ENCODE results near the gene GPX3. TPM values are rescaled to one million over a fixed set of nuclear protein-coding genes. Genes with fewer than 3 reads are reported as not detected.

GPX3 gene
- total and polyA plus RNA-seq, 2 of the 13 experiments (the other 11 are each of a cell fraction or from before 2014, with no cell fraction given) = 33.8 to 1,892 TPM

GRCh38 chr5:151074557-151074956, 54.2 kb downstream of the GPX3 start:
- Histone ChIP-seq H3K36me3 (replicated peaks in 1 of 2; ENCODE audit: control insufficient read depth in 1 of 2, insufficient read depth in 2 of 2, low read length in 2 of 2) (peaks cover 8 to 30% of the 10 kb centered on the region in 2 experiments), H3K4me2 (ENCODE audit: low read depth, low read length) (no peak overlapping the region), H2AFZ (ENCODE audit: low read length) (no peak overlapping the region), H3K4me1 (ENCODE audit: insufficient read depth, low read length) (peaks cover 60% of the 10 kb centered on the region), H3K27me3 (ENCODE audit: control insufficient read depth in 1 of 2, insufficient read depth in 2 of 2, low read length in 2 of 2) (no peaks in the 10 kb centered on the region), H4K20me1 (ENCODE audit: insufficient read depth, low read length) (peaks cover 52% of the 10 kb centered on the region), H3K4me3 (replicated peaks in 1 of 3; ENCODE audit: insufficient read depth in 1 of 3, low read depth in 2 of 3, low read length in 3 of 3) (no peak overlapping the region), H3K9me3 (ENCODE audit: low read length) (no peaks in the 10 kb centered on the region), H3K79me2 (ENCODE audit: insufficient read depth, low read length) (peaks cover 95% of the 10 kb centered on the region), H3K27ac (ENCODE audit: extremely low read length, insufficient read depth, low read length) (no peak overlapping the region), H3K9ac (ENCODE audit: insufficient read depth, low read depth, low read length) (no peak overlapping the region)
- ATAC-seq (no peak), DNase-seq (ENCODE audit: low spot score) (no peak), FAIRE-seq (no peak)
- in situ Hi-C loops (cut with HindIII; ENCODE audit: extremely low pct_ligation_motif_present, low pct_unique_long_range_greater_than_20kb) = no loop called here
- CTCF ChIA-PET (ENCODE audit: low intra/inter-chr PET ratio, low total read pairs) = no interaction called here
- POLR2A ChIA-PET = no interaction called here
- 100% methylated on average over 2 of the region's 2 CpGs for WGBS (ENCODE audit: low lambda C conversion rate)
- intact Hi-C loops (cut with micrococcal nuclease; ENCODE audit: unreplicated experiment) = no loop called here
- no TSS peak for BruUV-seq (replicated peaks)
- TF ChIP-seq TCF7L2 (IDR thresholded peaks at IDR 0.05; ENCODE audit: low read depth, low read length) (no peak), SP1 (IDR thresholded peaks at IDR 0.05) (no peak), SP1 (CRISPR knock-in tag; IDR thresholded peaks at IDR 0.05) (no peak), TFDP1 (CRISPR knock-in tag; IDR thresholded peaks at IDR 0.05; ENCODE audit: borderline replicate concordance) (no peak), MATR3 (CRISPR knock-in tag; IDR thresholded peaks at IDR 0.05) (no peak), ZBTB34 (CRISPR knock-in tag; IDR thresholded peaks at IDR 0.05) (no peak), ZNF773 (CRISPR knock-in tag; IDR thresholded peaks at IDR 0.05; ENCODE audit: borderline replicate concordance) (no peak), ZNF782 (CRISPR knock-in tag; IDR thresholded peaks at IDR 0.05; ENCODE audit: borderline replicate concordance) (no peak), ZBTB42 (CRISPR knock-in tag; IDR thresholded peaks at IDR 0.05) (no peak), ZNF777 (CRISPR knock-in tag; IDR thresholded peaks at IDR 0.05) (no peak)
- TF ChIP-seq, protein P1, sequence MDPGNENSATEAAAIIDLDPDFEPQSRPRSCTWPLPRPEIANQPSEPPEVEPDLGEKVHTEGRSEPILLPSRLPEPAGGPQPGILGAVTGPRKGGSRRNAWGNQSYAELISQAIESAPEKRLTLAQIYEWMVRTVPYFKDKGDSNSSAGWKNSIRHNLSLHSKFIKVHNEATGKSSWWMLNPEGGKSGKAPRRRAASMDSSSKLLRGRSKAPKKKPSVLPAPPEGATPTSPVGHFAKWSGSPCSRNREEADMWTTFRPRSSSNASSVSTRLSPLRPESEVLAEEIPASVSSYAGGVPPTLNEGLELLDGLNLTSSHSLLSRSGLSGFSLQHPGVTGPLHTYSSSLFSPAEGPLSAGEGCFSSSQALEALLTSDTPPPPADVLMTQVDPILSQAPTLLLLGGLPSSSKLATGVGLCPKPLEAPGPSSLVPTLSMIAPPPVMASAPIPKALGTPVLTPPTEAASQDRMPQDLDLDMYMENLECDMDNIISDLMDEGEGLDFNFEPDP (CRISPR knock-in tag; conservative IDR thresholded peaks at IDR 0.05) = no peak
